PC-3 (cell line): ENCODE results near the gene PEX11B. TPM values are rescaled to one million over a fixed set of nuclear protein-coding genes. Genes with fewer than 3 reads are reported as not detected.

ENCODE experiments used
- ATAC-seq: fragments of 200-7000 bp; cut with Tn5 transposase; 2 replicates; pipeline ENCODE4 v1.9.1; 2020; ENCODE audit warnings: mild to moderate bottlenecking, moderate library complexity
- BruUV-seq: library from RNA; stranded (reverse); fragments of 400-500 nt; replicated peaks from 2 replicates; lab custom pipeline; 2021; lab: Mats Ljungman, UMichigan
- CTCF ChIA-PET: fragments of 300-600 bp; sonication (Branson Sonifier 250); formaldehyde crosslinking; loops from one replicate; lab custom pipeline; 2022; ENCODE audit warnings: antibody characterized with exemption; lab: Charles Lee
- POLR2A ChIA-PET: fragments of 300-600 bp; sonication (Branson Sonifier 250); formaldehyde crosslinking; loops from one replicate; lab custom pipeline; 2022; ENCODE audit warnings: antibody characterized with exemption; ENCODE audit not compliant: unreplicated experiment; lab: Charles Lee
- DNase-seq: peaks from one replicate; pipeline ENCODE4 v3.0.0-alpha.2; 2015
- H2AFZ ChIP-seq: fragments of 300-600 bp; sonication (generic); 2 replicates; pipeline ENCODE4 v1.6.0; 2016; ENCODE audit warnings: antibody characterized with exemption, low read length
- H3F3A ChIP-seq: fragments of 300-600 bp; sonication (generic); one replicate; pipeline ENCODE4 v1.6.0; 2017; ENCODE audit warnings: antibody characterized with exemption, low read length, control low read depth, mild to moderate bottlenecking; ENCODE audit not compliant: unreplicated experiment
- H3K27ac ChIP-seq: fragments of 300-600 bp; sonication (generic); 2 replicates; pipeline ENCODE4 v1.5.1; 2016; ENCODE audit warnings: mild to moderate bottlenecking, low read length
- H3K27me3 ChIP-seq: fragments of 300-600 bp; sonication (generic); 2 replicates; pipeline ENCODE4 v1.6.1; 2016; ENCODE audit warnings: low read length, mixed read lengths
- H3K36me3 ChIP-seq: fragments of 300-600 bp; sonication (generic); 2 replicates; pipeline ENCODE4 v1.6.1; 2016; ENCODE audit warnings: low read depth, mixed run types, low read length, mixed read lengths
- H3K4me1 ChIP-seq: fragments of 300-600 bp; sonication (generic); 2 replicates; pipeline ENCODE4 v1.5.1; 2016; ENCODE audit warnings: low read length; ENCODE audit not compliant: insufficient read depth
- H3K4me2 ChIP-seq: fragments of 300-600 bp; sonication (generic); 2 replicates; pipeline ENCODE4 v1.6.0; 2016; ENCODE audit warnings: low read length
- H3K4me3 ChIP-seq: fragments of 300-600 bp; sonication (generic); 2 replicates; pipeline ENCODE4 v1.5.1; 2016; ENCODE audit warnings: mild to moderate bottlenecking, low read length, mixed read lengths
- H3K79me2 ChIP-seq: fragments of 300-600 bp; sonication (generic); 2 replicates; pipeline ENCODE4 v1.6.1; 2017; ENCODE audit warnings: low read length, mixed read lengths
- H3K9ac ChIP-seq: fragments of 300-600 bp; sonication (generic); 2 replicates; pipeline ENCODE4 v1.6.0; 2016; ENCODE audit warnings: mild to moderate bottlenecking, low read length
- H3K9me2 ChIP-seq: fragments of 300-600 bp; sonication (generic); replicated peaks from 2 replicates; pipeline ENCODE4 v1.6.1; 2016; ENCODE audit warnings: mixed run types, low read length, mixed read lengths
- H3K9me3 ChIP-seq: fragments of 300-600 bp; sonication (generic); 2 replicates; pipeline ENCODE4 v1.6.1; 2016; ENCODE audit warnings: low read length, mixed read lengths
- H4K20me1 ChIP-seq: fragments of 300-600 bp; sonication (generic); 2 replicates; pipeline ENCODE4 v1.6.1; 2016; ENCODE audit warnings: low read length, mixed read lengths
- EZH2 ChIP-seq: fragments of 300-600 bp; sonication (generic); IDR thresholded peaks from one replicate; pipeline ENCODE4 v1.6.1; 2017; ENCODE audit warnings: antibody characterized with exemption, mild to moderate bottlenecking, low read length; ENCODE audit not compliant: unreplicated experiment
- EZH2phosphoT487 ChIP-seq: fragments of 300-600 bp; sonication (generic); IDR thresholded peaks from 2 replicates; pipeline ENCODE4 v1.6.1; 2018; ENCODE audit warnings: mild to moderate bottlenecking, antibody characterized with exemption, low read length, borderline replicate concordance
- intact Hi-C: fragments of 100-400 bp; cut with micrococcal nuclease; formaldehyde crosslinking; loops from 2 replicates; pipeline ENCODE4 v1.9.0; 2023
- total RNA-seq: library from RNA; depleted of rRNA; stranded (reverse); fragments of >200 nt; gene quantifications from 2 replicates; pipeline ENCODE4 v1.2.3, GENCODE V29; 2014
- TF ChIP-seq, protein P1 (sequence below): fragments of 300-600 bp; sonication (generic); conservative IDR thresholded peaks from 2 replicates; pipeline ENCODE4 v1.5.1; 2017; ENCODE audit warnings: antibody characterized with exemption, low read depth, mild to moderate bottlenecking, low read length

Gene PEX11B
- total RNA-seq, 1 experiment from 2014 or later = 27.4 TPM

DNA sequence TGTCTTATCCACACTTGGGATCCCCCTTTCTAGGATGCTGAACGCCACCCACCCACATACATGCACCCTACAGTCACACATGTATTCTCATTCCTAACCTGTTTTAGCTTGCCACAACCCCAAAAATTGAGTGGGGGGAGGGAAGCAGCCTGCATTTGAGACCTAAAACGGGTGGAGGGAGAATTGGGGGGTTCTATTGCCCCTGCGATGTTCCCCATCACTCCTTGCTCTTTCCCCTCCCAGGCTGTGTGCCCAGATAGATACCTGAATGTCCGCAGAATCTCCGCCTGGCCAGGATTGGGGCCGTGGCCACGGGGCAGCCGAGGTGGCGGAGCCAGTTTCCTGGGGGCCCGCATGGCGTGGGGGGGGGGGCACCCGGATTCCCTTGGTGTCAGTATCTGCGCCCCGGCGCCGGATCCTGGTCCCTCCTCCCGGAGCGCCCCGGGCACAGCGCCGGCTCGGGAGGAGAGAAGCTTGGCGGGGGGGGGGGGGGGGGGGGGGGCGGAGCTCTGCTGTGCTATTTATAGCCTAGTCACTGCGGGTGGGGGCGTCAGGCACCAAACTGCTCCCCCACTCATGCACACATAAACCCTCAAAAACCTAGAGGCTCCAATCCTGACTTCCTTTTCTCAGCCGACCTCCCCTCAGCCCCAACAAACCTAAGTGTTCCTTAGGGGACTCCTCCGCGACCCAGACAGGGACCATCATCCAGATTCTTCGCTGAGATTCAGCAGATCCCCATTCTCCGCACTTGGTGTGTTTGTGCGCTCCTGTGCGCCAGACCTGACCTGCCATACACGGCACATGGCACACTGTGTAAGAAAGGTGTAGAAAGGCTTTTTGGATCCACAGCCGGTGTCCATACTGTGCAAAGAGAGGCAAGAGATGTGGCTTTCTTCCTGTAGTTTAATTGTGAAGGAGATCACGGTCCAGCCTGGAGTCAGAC, 43.9 kb upstream of the PEX11B start:
- Histone ChIP-seq H3K4me3 (peak overlapping the region; percentile 76), H4K20me1 (no peaks in the 10 kb centered on the region), H3K27me3 (no peaks in the 10 kb centered on the region), H3K27ac (no peak overlapping the region), H2AFZ (peak overlapping the region; percentile 87), H3K4me1 (peaks cover 41% of the 10 kb centered on the region), H3K36me3 (no peaks in the 10 kb centered on the region), H3F3A (no peaks in the 10 kb centered on the region), H3K79me2 (no peaks in the 10 kb centered on the region), H3K4me2 (peak overlapping the region; percentile 91), H3K9ac (0 out of 2 replicates have a peak overlapping the region, but pooled peaks have one; percentile 5), H3K9me3 (no peaks in the 10 kb centered on the region), H3K9me2 (no peaks in the 10 kb centered on the region)
- BruUV-seq = no TSS peak
- CTCF ChIA-PET = interaction anchor here (0.5 to 0.7 kb wide), 3 partner anchors 16 to 83 kb away, joined by 3 to 6 read pairs (median 5); partner anchors contain the start of gene PEX11B
- ATAC-seq = no peak
- TF ChIP-seq, protein P1, sequence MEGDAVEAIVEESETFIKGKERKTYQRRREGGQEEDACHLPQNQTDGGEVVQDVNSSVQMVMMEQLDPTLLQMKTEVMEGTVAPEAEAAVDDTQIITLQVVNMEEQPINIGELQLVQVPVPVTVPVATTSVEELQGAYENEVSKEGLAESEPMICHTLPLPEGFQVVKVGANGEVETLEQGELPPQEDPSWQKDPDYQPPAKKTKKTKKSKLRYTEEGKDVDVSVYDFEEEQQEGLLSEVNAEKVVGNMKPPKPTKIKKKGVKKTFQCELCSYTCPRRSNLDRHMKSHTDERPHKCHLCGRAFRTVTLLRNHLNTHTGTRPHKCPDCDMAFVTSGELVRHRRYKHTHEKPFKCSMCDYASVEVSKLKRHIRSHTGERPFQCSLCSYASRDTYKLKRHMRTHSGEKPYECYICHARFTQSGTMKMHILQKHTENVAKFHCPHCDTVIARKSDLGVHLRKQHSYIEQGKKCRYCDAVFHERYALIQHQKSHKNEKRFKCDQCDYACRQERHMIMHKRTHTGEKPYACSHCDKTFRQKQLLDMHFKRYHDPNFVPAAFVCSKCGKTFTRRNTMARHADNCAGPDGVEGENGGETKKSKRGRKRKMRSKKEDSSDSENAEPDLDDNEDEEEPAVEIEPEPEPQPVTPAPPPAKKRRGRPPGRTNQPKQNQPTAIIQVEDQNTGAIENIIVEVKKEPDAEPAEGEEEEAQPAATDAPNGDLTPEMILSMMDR = no peak
- TF ChIP-seq EZH2phosphoT487 = no peak
- TF ChIP-seq EZH2 = no peak
- POLR2A ChIA-PET = interaction anchor here (0.7 kb wide), 1 partner anchor 35 kb away, joined by 5 read pairs; the partner anchor contains the start of gene RBM8A
- intact Hi-C loops = no loop called here
- DNase-seq = peak; percentile 20

DNA sequence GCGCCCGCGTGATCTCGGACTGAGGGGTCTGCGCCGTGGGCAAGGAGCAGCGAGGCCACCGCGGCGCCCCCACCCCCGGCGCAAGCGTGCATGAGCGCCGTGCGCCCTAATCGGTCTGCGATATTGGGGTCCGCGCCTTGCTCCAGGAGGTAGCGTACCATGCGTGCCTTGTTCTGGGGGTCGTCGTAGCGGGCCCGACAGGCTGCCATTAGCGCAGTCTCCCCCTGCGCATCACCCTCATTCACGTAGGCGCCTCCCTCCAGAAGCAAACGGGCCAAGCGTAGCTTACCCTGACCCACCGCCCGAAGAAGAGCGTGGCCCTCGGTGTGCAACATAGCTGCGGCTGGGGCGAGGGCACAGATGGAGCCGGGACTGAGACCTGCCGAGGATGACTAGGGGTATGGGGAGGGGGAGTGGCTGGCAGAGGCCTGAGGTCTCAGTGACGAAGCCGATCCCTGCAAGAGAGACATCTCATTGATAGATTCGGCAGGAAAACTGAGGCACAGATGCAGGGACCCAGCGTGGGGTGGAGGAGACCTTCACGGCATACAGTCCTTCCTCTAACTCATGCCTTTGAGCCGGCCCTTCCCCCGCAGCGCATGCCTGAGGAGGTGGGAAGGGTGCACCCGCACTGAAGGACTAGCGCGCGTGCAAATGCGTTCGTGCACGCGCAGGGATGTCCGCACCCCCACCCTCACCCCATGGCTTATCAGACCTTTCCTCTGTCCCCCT, 43.1 kb upstream of the PEX11B start:
- no TSS peak for BruUV-seq
- Histone ChIP-seq H3K9me2 (no peaks in the 10 kb centered on the region), H3K79me2 (peaks cover 6% of the 10 kb centered on the region; the same call in 1 of the 2 replicates), H3K4me3 (peak overlapping the region; percentile 76), H4K20me1 (no peaks in the 10 kb centered on the region), H3K9me3 (no peaks in the 10 kb centered on the region), H3K4me2 (peak overlapping the region; percentile 91), H3K36me3 (no peaks in the 10 kb centered on the region), H3F3A (no peaks in the 10 kb centered on the region), H2AFZ (peak overlapping the region; percentile 83), H3K27ac (no peak overlapping the region), H3K9ac (no peak overlapping the region), H3K27me3 (no peaks in the 10 kb centered on the region), H3K4me1 (peaks cover 47% of the 10 kb centered on the region)
- ChIA-PET POLR2A (no interaction called here), CTCF (no interaction called here)
- intact Hi-C loops = no loop called here
- no peak for ATAC-seq
- TF ChIP-seq EZH2 (no peak), EZH2phosphoT487 (no peak)
- TF ChIP-seq, protein P1 = no peak
- DNase-seq = peak; percentile 40
